CD4-positive, alpha-beta T cell treated with Interleukin-17A for 4 hours (primary cell): Measurements from ENCODE around the gene CALML6.
"Not testable (repeated sequence)": the region's sequence is repeated elsewhere in the genome, so short reads cannot be mapped to it uniquely, and the experiment has no call there.

ENCODE experiments used
- DNase-seq: peaks from one replicate; pipeline ENCODE4 v3.0.0-alpha.2; 2020; ENCODE audit warnings: mixed read lengths

Gene CALML6

DNA sequence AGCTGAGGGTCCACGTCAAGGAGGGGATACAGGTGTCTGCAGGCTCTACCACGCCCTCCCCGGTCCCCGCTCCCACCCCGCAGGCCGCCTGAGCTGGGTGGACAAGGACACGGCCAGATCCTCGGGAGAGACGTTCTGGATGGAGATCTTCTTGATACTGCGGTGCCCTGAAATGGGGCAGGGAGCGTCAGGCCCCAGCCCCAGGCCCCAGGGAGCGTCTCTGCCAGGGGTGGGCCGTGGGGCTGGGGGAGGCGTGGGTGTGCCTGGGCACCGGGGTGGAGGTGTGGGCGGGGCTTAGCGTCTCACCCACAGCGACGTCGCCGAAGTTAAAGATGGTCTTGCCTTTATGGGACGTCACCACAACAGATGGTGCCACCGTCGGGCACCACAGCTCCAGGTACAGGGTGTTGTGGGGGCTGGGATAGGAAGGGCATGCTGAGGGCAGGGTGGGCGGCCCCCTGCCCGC, 11.3 kb downstream of the CALML6 start:
- DNase-seq = no peak

DNA sequence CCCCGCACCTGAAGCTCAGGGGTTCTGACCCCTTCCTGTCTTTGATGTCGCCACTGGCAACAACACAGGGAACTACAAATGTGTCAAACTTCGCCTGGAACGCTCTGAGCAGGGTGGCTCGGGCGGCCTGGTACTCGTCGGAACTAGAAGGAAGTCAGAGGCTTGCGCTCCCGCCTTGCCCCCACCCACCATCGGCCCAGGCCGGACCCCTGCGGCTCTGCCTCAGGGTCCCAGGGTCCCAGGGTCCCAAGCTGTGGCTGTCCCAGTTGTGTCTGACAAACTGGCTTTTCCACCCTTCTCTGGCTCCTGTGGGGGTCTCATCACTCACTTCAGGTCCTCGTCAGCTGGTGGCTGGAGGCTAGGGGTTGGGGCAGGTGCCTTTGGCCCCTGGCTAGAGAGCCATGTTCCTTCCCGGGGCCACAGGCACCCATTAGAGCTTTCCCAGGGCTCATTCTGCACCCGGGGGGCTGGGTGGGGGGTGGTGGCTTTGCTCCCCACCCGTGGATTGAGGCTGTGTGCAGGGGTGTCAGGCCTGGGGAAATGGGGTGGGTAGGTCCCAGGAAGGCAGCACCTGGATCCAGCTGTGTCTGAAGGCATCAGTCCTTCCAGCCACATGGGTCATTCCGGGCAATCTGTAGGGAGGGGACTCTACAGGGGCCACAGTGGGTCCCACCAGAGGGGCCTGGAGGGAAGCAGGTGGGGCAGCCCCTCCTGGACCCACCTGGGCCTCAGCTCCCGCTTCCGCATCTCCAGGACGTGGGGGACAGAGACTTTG, 12.0 kb downstream of the CALML6 start:
- no peak for DNase-seq

DNA sequence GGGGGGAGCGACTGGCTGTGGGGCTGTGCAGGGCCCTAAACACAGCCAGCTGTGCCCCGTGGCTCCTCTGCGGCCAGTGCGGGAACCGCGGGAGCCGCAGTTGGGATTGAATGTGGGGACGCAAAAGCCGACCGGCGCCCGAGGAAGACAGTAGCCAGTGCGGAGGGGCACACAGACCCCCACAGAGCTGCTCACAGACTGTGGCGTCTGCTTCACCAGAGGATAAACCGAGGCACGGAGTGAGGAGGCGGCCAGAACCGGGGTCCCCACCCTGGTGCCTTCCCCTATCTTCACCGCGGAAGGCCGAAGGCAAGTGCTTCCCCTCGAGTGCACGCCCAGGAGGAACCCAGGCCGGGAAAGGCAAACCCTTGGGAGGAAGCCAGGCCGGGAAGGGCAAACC, 12.7 kb downstream of the CALML6 start:
- no peak for DNase-seq

DNA sequence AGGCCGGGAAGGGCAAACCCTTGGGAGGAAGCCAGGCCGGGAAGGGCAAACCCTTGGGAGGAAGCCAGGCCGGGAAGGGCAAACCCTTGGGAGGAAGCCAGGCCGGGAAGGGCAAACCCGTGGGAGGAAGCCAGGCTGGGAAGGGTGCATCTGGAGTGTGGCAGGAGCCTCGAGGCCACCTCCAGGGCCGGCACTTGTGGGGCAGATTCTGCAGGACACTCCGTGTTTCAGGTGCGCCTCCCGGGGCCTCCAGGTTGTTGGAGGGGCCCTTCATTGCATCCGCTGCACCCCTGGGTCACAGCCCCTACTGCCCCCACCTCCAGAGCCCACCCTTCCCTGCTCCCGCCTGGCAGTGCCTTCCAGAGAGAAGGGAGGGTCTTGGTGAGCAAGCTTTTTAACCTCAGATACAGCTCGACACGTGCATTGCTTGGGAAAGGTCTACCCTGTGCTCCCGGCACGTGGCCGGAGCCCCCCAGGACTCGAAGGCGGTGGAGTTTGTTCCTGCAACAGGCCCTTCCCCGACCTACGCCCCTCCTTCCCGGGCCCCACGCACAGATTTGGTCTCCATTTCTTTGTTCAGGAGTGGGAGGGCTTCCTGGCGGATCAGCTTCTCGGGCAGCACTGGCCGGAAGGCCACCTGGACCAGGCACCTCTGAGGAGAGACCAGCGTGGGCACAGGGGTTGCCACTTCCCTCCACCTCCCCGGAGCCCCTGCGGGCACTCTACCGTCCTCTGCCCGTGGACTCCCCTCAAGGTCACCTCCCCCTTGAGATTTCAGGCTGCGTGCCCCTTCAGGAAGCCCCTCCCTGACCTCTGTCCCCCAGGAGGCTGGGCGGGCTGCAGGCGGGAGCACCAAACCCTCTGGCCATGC, 13.4 kb downstream of the CALML6 start:
- no peak for DNase-seq

DNA sequence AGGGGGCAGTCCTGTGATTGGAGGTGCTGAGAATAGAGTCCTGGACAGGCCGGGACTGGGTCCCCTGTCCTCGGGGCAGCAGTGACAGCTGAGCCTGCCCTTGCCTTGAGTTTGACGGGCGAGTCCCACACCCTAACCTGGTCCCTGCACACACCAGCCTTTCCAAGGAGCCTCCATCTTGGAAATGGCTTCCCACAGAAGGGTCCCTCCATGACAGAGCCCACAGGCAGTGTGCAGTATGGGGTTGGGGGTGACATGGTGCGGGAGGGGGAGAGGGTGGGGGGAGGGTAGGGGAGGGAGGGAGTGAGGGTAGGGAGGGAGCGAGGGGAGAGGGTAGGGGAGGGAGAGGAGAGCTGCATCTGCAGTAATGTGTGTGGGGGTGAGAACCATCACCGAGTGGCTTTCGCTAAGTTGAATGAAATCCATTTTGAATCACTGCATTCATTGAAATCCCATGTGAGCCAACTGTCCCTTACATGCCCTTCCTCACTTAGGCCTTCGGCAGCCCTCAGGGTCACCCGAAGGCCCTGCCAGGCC, 14.1 kb downstream of the CALML6 start:
- DNase-seq = no peak

DNA sequence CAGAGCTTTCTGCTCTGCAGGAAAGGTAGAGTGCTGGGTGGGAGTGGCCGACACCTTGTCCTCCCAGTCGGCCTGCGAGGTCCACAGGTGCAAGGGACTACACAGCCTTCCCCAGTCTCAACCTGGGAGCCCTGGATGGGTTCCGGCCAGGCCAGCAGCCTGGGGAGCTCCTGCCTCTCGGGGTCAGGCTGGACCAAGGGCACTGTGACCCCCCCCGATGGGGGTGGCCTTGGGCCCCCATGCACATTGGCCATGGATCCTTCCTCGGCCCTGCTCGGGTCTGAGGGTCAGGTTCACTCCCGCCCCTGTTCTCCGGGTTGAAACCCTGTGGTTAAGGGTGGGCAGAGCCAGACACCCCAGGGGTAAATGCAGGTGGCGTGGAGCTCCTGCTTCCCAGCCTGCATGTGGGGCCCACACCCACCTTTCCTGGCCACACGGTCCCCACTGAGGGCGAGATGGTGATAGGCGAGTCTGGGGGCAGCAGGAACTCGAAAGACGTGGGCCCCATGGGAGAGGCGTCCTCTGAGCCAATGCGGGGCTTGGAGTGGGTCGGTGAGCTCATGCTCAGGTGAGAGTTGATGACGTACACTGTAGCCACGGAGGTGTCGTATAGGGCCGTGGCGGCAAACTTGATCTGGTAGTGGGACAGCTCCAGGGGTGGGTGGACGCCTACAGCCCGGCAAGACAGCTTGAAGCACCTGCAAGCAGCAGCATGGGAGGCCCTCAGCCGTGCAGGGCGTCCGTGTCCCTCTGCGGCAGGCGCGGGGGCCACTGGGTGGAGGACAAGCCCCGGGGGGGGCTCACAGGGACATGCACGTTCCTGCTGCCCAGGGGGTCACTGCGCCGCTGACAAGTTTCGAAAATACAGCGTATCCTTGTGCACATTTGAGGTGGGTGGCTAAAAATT, 14.8 kb downstream of the CALML6 start:
- no peak for DNase-seq

DNA sequence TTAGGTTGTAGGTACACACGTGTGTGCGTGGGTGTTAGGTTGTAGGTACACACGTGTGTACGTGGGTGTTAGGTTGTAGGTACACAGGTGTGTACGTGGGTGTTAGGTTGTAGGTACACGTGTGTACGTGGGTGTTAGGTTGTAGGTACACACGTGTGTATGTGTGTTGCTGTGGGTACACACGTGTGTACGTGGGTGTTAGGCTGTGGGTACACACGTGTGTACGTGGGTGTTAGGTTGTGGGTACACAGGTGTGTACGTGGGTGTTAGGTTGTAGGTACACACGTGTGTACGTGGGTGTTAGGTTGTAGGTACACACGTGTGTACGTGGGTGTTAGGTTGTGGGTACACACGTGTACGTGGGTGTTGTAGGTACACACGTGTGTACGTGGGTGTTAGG, 19.8 kb downstream of the CALML6 start:
- not testable (repeated sequence) for DNase-seq

DNA sequence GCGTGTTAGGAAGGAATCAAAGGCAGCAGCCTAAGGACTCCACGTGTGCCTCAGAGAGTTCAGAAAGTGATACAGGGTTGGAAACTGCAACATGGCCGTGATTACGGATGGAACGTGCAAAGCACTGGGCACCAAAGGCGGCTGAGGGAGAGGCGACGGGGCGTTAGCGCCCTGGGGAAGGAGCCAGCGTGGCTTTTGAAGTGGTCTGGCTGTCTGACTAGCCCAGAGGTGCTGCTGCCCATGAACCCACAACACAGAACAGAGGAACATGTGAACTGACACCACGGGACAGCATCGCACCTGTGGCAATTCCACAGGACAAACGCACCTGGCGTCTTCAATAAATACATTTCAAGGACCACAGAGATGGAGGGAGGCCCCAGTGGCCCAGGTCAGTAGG, 22.0 kb downstream of the CALML6 start:
- DNase-seq = no peak

DNA sequence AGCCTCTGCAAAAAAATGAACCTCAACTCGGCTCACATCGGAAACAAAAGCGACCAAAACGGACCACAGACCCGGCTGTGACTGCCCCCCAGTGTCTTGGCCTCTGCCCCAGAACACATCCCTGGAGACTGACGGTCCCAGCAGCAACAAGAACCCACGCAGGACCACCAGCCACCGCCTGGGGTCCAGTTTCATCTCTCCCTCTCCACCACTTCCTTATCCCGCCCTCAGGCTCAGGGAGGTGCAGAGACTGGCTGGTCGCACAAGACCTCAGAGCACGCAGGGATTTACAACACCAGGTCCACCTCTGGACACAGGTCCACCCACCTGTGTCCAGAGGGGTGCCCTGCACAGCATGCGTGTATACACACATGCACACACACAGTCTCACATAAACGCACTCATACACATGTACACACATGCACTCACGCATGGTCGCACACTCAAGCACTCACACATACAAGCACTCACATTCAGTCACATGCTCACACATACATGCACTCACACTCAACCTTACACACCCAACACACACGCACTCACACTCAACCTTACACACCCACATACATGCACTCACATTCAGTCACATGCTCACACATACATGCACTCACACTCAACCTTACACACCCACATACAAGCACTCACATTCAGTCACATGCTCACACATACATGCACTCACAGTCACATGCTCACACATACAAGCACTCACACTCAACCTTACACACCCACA, 22.7 kb downstream of the CALML6 start:
- DNase-seq = no peak

DNA sequence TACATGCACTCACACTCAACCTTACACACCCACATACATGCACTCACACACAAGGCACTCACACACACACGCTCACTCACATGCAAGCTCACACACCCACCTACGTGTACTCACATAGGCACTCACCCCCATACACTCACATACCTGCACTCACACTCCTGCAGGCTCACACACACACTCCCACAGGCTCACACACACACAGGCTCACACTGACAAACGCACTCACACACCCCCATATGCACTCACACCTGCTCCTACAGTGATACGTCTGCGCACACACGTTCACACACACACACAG, 23.2 kb downstream of the CALML6 start:
- DNase-seq = no peak

DNA sequence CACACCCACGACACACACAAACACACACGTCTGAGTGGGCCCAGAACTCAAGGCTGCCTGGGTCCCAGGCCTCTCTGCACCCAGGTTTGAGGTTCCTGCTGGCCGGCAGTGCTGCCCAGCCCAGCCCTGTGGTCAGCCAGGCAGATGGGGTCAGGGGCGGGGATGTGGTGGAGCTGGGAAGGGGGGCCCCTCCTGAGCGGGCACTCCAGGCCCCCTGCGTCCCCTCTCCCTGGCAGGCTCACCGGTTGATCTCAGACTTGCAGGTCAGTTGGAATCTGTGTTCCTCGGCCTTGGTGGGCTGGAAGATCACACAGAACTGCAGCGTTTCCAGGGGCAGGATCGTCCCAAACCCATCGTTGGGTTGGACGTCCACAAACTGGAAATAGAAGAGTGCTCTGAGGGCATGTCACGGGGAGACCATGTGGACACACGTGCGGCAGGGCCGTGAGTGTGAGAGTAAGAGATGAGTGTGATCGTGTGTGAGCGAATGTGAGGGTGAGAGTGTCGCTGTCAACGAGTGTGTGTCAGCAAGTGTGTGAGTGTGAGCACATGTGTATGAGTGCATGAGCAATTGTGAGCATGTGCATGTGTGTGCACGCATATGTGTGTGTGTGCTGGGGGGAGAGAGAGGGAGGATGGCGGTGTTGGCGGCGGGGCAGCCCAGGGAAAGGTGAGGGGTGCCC, 23.7 kb downstream of the CALML6 start:
- DNase-seq = no peak

DNA sequence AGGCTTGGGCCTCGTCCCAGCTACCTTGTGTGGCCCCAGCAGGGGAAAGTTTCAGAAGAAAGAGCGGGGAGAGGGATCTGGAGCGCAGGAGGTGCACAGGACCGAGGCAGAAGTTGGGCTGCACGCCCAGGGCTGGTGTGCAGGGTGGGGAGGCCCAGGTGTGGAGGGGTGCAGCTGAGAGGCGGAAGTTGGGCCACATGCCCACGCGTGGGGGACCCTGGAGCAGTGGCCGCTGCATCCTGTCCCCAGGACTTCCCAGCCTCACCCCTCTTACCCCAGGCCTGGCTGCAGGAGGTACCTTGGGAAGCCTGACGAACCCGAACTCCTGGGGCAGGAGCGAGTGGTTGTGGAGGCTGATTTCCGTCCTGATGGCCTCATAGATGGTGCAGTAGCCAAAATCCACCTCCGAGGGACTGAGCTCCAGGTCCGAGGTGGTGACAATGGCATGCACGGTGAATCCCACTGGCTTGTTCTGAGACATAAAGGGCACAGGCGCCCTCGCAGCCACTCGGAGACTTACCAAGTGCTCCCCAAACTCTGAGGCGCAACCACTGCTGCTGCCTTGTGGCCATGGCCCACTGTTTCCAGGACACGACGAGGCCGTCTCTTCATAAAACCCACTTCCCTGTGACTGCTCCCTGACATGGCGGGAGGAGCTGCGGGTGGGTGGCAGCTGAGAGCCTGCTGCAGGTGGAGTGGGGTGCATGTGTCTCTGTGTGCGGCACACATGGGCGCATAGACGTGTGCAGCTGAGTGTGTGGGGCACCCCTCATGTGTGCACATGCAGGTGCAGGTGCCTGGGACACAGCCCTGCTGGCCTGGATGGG, 24.4 kb downstream of the CALML6 start:
- no peak for DNase-seq

DNA sequence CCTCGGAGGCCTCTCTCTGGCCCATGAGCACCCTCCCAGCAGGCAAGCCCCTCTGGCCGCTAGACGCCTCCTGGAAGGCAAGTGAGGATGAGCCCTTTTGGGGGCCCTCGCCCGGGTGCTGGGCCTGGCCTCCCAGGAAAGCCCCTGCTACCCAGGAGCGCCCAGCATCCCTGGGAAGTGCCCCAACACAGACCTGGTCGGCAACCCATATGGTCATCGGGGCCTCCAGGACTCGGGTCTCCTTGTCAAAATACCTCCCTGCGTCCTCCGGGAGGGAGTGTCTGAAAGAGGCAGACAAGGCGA, 25.0 kb downstream of the CALML6 start:
- no peak for DNase-seq

DNA sequence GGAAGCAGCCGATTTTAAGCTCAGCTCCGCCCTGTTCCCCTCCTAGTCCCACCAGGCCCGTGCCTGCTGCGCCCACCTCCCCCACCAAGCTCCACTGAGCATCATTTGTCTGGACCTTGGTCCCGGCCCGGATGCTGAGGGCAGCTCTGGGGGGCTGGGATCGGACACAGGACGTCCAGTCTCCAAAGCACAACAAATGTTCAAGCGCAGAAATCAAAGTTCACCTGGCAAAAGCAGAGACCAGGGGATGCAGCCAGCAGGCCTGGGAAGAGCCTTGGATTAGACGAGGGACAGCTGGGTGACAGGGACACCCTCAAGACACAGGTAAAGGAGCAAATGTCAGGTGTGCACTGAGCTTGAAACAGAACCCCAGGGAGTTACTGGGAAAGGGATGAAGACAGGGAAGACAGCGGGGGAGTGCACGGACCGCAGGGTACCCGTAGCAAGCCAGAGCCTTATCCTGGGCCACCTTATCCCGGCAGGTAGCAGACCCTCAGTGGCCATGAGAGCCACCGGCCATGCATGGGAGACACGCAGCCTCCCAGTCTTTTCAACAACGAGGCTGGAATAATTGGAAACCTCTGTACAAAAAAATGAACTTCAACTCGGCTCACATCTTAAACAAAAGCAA, 26.3 kb downstream of the CALML6 start:
- DNase-seq = no peak

DNA sequence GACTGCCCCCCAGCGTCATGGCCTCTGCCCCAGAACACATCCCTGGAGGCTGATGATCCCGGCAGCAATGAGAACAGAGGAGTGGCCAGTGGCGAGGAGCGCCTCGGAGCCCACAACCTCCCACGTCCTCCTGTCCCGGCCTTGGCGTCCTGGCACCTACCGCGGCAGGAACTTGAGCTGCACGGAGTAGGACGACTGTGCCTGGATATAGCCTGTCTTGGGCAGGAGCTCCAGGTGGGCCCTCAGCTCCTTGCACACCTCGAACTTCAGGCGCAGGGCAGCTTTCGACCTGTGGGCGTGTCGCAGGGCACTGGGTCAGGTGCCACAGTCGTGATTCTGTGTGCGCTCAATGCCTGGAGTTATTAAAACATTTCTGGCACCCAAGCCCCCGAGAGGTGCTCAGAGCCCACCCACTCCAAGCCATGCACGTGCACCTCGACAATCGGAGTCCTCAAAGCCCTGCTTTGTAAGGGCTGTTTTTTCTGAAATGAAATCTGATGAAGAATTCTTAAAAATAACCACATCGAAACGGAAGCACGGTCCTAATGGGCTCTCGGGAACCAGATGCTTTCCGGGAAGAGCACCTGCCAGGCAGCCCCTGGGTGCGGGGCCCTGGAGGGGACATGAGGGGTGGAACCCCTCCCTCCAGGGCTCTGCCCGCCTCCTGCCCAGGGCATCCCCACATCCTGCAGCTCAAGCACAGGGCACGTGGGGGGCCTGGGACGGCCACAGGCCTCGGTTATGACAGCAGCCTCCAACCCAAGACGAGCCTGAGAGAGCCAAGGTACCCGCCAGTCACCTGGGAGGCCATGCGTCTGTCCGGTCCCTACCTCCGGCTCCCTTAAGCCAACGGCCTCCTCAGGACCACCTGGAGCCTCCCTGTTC, 27.1 kb downstream of the CALML6 start:
- no peak for DNase-seq

DNA sequence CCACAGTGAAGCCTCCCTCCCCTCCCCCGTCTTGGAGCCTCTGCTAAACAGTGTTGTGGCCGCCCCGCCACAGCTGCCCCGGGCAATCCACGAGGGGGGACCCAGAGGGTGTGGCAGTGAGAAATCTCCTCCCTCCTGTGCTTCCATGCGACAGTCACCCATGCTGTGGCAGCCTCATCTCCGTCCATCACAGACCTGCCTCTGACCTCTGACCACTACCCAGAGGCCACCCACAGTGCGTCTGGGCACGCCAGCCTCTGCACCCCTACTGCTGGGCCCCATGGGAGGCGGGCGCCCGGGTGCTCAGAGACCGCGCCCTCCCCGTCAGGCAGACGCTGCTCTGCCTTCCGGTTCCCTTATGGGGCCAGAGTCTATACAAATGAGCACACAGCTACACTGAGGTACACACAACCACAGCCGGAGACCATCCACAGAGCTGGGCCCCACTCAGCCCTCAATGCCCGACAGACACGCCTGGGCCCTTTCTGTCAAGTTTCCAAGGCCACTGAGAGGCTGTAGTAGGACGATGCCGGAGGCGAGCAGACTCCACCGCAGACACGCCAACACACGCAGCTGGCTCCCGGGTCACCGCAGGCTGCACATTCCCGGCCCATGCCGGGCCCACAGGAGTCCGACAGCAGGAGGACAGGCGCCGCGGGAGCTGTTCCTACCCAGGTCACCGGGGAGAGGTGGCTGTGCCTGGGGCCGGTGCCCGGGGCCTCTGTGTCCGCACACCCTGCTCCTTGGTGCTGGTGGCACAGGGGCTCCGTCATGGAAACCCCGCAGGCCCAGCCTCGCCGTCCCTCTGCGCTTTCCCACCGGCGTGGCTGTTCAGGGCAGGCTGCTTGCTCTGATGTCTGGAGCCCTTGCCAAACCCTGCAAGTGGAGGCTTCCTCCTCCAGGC, 27.9 kb downstream of the CALML6 start:
- no peak for DNase-seq

DNA sequence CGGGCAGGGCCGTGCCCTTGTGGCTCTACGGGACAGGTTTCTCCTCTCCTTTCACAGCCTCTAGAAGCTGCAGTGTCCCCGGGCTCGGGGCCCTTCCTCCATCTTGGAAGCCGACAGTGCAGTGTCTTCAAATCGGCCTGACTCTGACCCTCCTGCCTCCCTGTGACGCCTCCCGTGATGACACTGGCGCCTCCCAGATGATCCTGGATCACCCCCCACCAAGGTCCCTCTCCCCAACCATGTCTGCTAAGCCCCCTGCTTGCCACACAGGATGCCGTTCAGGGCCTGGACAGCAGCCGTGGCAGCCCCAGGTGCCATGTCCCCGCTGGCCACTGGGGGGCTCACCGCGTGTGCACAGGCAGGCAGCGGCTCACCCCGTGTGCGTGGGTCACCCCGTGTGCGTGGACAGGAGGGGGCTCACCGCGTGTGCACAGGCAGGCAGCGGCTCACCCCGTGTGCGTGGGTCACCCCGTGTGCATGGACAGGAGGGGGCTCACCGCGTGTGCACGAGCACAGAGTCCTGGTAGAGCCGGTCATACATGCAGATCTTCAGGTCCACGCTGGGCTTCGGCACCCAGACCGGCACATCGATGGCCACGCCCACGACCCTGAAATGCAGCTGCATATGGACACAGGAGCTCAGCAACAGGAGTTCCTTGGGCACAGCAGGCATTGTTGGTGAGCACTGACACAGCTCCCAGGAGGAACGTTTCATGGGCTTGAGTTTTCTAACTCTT, 28.9 kb downstream of the CALML6 start:
- peak; percentile 71 for DNase-seq
